Measurements from ENCODE around the gene MEGF9. TPM values are rescaled to one million over a fixed set of nuclear protein-coding genes. Genes with fewer than 3 reads are reported as not detected.

Gene MEGF9
- total and polyA plus RNA-seq, 8 donors, result 1.7 to 11.0 (median 5.0) TPM

DNA sequence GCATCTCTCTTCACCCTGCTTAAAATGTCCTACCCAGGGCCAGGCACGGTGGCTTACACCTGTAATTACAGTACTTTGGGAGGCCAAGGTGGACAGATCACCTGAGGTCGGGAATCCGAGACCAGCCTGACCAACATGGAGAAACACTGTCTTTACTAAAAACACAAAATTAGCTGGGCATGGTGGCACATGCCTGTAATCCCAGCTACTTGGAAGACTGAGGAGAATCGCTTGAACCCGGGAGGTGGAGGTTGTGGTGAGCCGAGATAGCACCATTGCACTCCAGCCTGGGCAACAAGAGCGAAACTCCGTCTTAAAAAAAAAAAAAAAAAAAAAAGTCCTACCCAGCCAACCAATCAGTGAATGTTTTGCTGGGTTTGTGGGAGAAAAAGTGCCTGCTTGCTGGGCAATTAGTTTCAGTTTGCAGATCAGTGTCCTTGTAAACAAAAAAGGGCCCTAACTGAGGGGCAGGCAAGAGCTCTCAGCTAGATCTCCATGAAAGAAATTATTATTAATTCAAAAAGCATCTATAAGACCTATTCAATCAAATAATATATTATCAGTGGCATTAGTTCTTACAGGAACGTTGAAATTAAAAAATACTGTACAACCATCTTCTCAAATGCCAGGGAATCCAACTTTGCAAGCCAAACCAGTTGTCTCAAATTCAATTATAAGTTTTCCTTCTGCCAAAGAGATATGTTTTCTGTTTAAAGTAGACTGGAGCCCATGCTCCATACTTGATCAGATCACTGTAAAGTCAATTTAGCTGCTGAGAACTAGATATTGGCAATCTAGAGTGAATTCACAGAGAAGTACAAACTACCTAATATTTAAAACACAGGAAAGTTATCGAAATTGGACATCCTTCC lies 3.9 kb downstream of the MEGF9 start:
- H3K4me1 ChIP-seq, result peaks cover 5 to 35% (median 13%) of the 10 kb centered on the region in 3 donors
- H3K4me3 ChIP-seq, result peak overlapping the region in 2 of 4 donors; percentile 34
- 19 to 22% methylated on average over 8 to 10 of the region's 10 CpGs for whole genome bisulfite sequencing, 2 donors
- no peaks in the 10 kb centered on the region for H3K27me3 ChIP-seq
- TF ChIP-seq CTCF (IDR thresholded peaks at IDR 0.05), result no peak
- intact Hi-C loops (cut with DNase I), result no loop called here
- DNase-seq, result peak in 2 of 6 donors; percentile 42 to 52
- H3K36me3 ChIP-seq, result no peaks in the 10 kb centered on the region
- ATAC-seq, result peak; percentile 15 to 33 (median 25)
- peak overlapping the region in 2 of 4 donors; percentile 76 to 89 for H3K27ac ChIP-seq
- FAIRE-seq, result no peak
- no peaks in the 10 kb centered on the region for H3K9me3 ChIP-seq

DNA sequence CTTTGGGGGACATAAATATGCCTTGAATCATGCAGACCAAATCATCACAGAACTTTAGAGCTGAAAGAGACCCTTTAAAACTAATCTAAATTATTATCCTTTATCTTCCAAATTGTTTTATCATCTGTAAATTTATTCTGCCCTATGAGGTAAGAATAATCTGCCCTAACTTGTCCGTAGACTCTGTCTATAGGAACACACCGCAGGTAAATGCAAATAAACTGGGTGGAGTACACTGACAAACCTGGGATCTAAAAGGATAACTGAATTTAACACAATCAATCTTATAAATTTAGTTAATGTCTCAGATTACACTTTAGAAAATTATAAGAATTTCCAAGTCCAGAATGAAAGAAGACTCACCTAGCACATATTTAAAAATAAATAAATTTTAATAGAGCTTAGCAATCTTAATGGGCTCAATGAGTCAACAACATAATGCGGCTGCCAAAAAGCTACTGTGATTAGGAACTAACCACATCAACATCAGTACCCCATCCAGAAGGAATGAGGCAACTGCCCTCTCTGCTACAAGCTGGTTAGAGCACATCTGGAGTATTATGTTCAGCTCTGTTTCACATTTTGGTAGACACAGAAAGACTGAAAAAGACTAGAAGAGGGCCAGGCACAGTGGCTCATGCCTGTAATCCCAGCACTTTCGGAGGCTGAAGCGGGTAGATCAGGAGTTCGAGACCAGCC lies 5.6 kb downstream of the MEGF9 start:
- WGBS, 2 donors, result 78 to 80% methylated on average over 6 of the region's 6 CpGs
- DNase-seq, result no peak

GRCh38 chr9:120707170-120707569 lies 7.1 kb downstream of the MEGF9 start:
- no peaks in the 10 kb centered on the region for H3K9me3 ChIP-seq
- ATAC-seq (peak in 3 of 4 donors; percentile 8 to 28 (median 26)), DNase-seq (no peak), FAIRE-seq (no peak)
- WGBS, 2 donors, result 18 to 20% methylated on average over 2 of the region's 2 CpGs
- H3K4me3 ChIP-seq, result no peak overlapping the region
- peaks cover 5 to 34% (median 12%) of the 10 kb centered on the region in 3 donors for H3K4me1 ChIP-seq
- TF ChIP-seq CTCF (IDR thresholded peaks at IDR 0.05), result no peak
- H3K36me3 ChIP-seq, result no peaks in the 10 kb centered on the region
- H3K27me3 ChIP-seq, result no peaks in the 10 kb centered on the region
- no peak overlapping the region for H3K27ac ChIP-seq
- intact Hi-C loops (cut with DNase I), result loop anchor here in 1 of 3 donors (10.0 kb wide), 1 partner anchor 82 kb away; no protein-coding TSS in a partner anchor

More for the DNA sequence above, 5.6 kb downstream of the MEGF9 start:
- Histone ChIP-seq H3K9me3 (no peaks in the 10 kb centered on the region), H3K27me3 (no peaks in the 10 kb centered on the region), H3K4me1 (peaks cover 5 to 35% (median 13%) of the 10 kb centered on the region in 3 donors), H3K27ac (no peak overlapping the region), H3K4me3 (no peak overlapping the region), H3K36me3 (no peaks in the 10 kb centered on the region)
- no peak for ATAC-seq
- intact Hi-C loops (cut with DNase I), result loop anchor here in 1 of 3 donors (10.0 kb wide), 1 partner anchor 84 kb away; no protein-coding TSS in a partner anchor
- TF ChIP-seq CTCF (IDR thresholded peaks at IDR 0.05), result no peak
- no peak for FAIRE-seq

- Histone ChIP-seq H3K4me1 (peaks cover 0 to 24% (median 0%) of the 10 kb centered on the region in 3 donors), H3K36me3 (no peaks in the 10 kb centered on the region), H3K9me3 (no peaks in the 10 kb centered on the region), H3K4me3 (no peak overlapping the region), H3K27ac (no peak overlapping the region), H3K27me3 (no peaks in the 10 kb centered on the region)
- WGBS, 2 donors, result 41 to 43% methylated on average over 3 of the region's 3 CpGs
- TF ChIP-seq CTCF (IDR thresholded peaks at IDR 0.05), result no peak
- no peak for DNase-seq
- FAIRE-seq, result no peak
- intact Hi-C loops (cut with DNase I), result loop anchor here in 1 of 3 donors (10.0 kb wide), 1 partner anchor 80 kb away; no protein-coding TSS in a partner anchor
- no peak for ATAC-seq
Measured at GRCh38 chr9:120705174-120705573, 9.1 kb downstream of the MEGF9 start.

All from pancreas (tissue), 10 donors.